Stimulated activated CD4-positive, alpha-beta T cell treated with anti-CD3 and anti-CD28 coated beads, TNF-alpha, amount 100 ng/mL, for 1 hour (primary cell): Measurements from ENCODE around the gene DDX56.

ENCODE experiments used
- DNase-seq, 3 donors: peaks; one replicate each; pipeline ENCODE4 v3.0.0-alpha.2; 2020; ENCODE audit warnings: low read depth in 3 of 3, low spot score in 1 of 3

DDX56 gene

GRCh38 chr7:44536090-44536489 is 37.6 kb downstream of the DDX56 start:
- DNase-seq = no peak

- no peak for DNase-seq
These were observed 38.2 kb downstream of the DDX56 start for GRCh38 chr7:44535348-44536064.

GRCh38 chr7:44534501-44534900 is 39.2 kb downstream of the DDX56 start:
- DNase-seq = peak in 1 of 3 donors; percentile 10

- DNase-seq = no peak
These were observed 39.6 kb downstream of the DDX56 start for GRCh38 chr7:44534087-44534486.

- no peak for DNase-seq
These were observed 40.2 kb downstream of the DDX56 start for GRCh38 chr7:44533301-44534055.

- DNase-seq = no peak
These were observed 42.0 kb downstream of the DDX56 start for GRCh38 chr7:44531421-44532380.

- DNase-seq = no peak
These were observed 42.7 kb downstream of the DDX56 start for GRCh38 chr7:44530990-44531389.

GRCh38 chr7:44524811-44525388 is 48.8 kb downstream of the DDX56 start:
- DNase-seq = no peak

- no peak for DNase-seq
These were observed 51.4 kb downstream of the DDX56 start for GRCh38 chr7:44522315-44522714.

GRCh38 chr7:44521347-44522095 is 52.2 kb downstream of the DDX56 start:
- DNase-seq = no peak

- DNase-seq = no peak
These were observed 53.1 kb downstream of the DDX56 start for GRCh38 chr7:44520574-44520973.

GRCh38 chr7:44519546-44519945 is 54.2 kb downstream of the DDX56 start:
- DNase-seq = no peak

GRCh38 chr7:44518761-44519160 is 54.9 kb downstream of the DDX56 start:
- DNase-seq = no peak

- no peak for DNase-seq
These were observed 56.5 kb downstream of the DDX56 start for GRCh38 chr7:44517175-44517574.
